Testis (tissue), 2 donors: ENCODE measurements around the gene OPCML.

ENCODE experiments used
- CTCF ChIP-seq, 3 experiments: fragments of 450-650 bp in 2 of 3; fragments of 200-600 bp in 1 of 3; sonication (generic) in 1 of 3; IDR thresholded peaks; one replicate each; pipeline ENCODE4 v1.5.1; 2016 to 2019; ENCODE audit warnings: antibody characterized with exemption in 3 of 3, mild to moderate bottlenecking in 2 of 3, moderate library complexity in 1 of 3
- POLR2A ChIP-seq: fragments of 450-650 bp; IDR thresholded peaks from one replicate; pipeline ENCODE4 v1.6.1; 2017; ENCODE audit warnings: antibody characterized with exemption, mild to moderate bottlenecking, moderate library complexity

- TF ChIP-seq CTCF (IDR thresholded peaks at IDR 0.05) (no peak), POLR2A (no peak)
Observed at GRCh38 chr11:133326332-133326731, 206.0 kb downstream of the OPCML start.
